ENCODE data around the gene TET3.

GRCh38 chr2:73961274-73961673, 23.4 kb upstream of the TET3 start:
- TF ChIP-seq, protein P1, sequence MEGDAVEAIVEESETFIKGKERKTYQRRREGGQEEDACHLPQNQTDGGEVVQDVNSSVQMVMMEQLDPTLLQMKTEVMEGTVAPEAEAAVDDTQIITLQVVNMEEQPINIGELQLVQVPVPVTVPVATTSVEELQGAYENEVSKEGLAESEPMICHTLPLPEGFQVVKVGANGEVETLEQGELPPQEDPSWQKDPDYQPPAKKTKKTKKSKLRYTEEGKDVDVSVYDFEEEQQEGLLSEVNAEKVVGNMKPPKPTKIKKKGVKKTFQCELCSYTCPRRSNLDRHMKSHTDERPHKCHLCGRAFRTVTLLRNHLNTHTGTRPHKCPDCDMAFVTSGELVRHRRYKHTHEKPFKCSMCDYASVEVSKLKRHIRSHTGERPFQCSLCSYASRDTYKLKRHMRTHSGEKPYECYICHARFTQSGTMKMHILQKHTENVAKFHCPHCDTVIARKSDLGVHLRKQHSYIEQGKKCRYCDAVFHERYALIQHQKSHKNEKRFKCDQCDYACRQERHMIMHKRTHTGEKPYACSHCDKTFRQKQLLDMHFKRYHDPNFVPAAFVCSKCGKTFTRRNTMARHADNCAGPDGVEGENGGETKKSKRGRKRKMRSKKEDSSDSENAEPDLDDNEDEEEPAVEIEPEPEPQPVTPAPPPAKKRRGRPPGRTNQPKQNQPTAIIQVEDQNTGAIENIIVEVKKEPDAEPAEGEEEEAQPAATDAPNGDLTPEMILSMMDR (IDR thresholded peaks at IDR 0.05; ENCODE audit: extremely low read depth in 1 of 2, insufficient read depth in 1 of 2, low read depth in 1 of 2, low read length in 2 of 2): no peak
- no peak for TF ChIP-seq POLR2AphosphoS5 (IDR thresholded peaks at IDR 0.05; ENCODE audit: insufficient read depth, low read depth, low read length)

Measured in endothelial cell of umbilical vein (primary cell).